ENCODE results near the gene MCM7.
A peak's percentile ranks its signal among the peaks of the same experiment; 100 is the strongest.

Gene MCM7

DNA sequence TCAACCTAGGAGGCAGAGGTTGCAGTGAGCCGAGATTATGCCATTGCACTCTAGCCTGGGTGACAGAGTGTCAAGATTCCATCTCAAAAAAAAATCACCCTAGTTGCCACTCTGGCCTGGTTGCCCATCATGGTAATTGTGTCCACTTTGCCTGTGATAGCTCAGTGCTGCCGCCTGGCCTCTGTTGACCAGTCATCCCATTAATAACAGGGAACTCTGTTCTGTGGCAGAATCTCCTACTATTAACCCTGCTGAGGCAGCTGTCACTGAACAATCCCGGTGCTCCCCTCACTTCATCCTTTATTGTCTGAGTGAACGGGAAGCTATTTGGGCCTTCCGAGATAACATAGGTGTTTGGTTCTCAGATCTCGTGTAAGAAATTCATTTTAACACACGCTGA is 34.2 kb downstream of the MCM7 start:
- DNase-seq, result no peak

- DNase-seq, result no peak
Observed at GRCh38 chr7:100065452-100066186, 35.6 kb downstream of the MCM7 start.

DNA sequence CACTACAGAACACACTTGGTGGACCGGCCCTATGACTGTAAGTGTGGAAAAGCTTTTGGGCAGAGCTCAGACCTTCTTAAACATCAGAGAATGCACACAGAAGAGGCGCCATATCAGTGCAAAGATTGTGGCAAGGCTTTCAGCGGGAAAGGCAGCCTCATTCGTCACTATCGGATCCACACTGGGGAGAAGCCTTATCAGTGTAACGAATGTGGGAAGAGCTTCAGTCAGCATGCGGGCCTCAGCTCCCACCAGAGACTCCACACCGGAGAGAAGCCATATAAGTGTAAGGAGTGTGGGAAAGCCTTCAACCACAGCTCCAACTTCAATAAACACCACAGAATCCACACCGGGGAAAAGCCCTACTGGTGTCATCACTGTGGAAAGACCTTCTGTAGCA is 37.0 kb downstream of the MCM7 start:
- DNase-seq, result no peak

- DNase-seq, result no peak
Observed at GRCh38 chr7:100063376-100063775, 37.8 kb downstream of the MCM7 start.

GRCh38 chr7:100061518-100062193 is 39.5 kb downstream of the MCM7 start:
- DNase-seq, result no peak

DNA sequence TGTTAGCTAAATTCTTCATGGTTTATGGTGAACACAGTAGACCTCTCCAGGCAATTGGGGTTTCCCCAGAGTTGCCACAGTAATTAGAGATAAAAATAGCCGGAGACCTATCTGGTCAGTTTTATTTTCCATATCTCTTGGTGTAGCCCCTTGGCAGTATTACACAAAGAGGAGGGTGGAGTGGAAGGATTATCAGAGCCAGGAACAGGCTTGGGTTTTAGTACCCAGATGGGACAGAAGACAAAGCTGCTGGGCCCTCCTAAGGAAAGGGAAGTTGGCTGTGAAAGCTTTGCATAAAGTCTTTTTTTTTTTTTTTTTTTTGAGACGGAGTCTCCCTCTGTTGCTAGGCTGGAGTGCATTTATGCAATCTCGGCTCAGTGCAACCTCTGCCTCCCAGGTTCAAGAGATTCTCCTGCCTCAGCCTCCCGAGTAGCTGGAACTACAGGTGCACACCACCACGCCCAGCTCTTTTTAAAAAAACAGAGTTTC is 41.9 kb downstream of the MCM7 start:
- DNase-seq, result no peak

DNA sequence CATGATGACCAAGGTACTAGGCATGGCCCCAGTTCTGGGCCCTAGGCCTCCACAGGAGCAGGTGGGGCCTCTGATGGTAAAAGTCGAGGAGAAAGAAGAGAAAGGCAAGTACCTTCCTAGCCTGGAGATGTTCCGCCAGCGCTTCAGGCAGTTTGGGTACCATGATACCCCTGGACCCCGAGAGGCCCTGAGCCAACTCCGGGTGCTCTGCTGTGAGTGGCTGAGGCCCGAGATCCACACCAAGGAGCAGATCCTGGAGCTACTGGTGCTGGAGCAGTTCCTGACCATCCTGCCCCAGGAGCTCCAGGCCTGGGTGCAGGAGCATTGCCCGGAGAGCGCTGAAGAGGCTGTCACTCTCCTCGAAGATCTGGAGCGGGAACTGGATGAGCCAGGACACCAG is 44.2 kb downstream of the MCM7 start:
- DNase-seq, result no peak

GRCh38 chr7:100053215-100053614 is 48.0 kb downstream of the MCM7 start:
- no peak for DNase-seq

GRCh38 chr7:100051611-100052010 is 49.6 kb downstream of the MCM7 start:
- DNase-seq, result no peak

GRCh38 chr7:100049441-100050291 is 51.5 kb downstream of the MCM7 start, which contains the start of gene ZSCAN21:
ZSCAN21 (plus strand) TSS chr7:100049774; CDS start chr7:100057007, 7,233 bp downstream.
- DNase-seq, result peak; percentile 66

GRCh38 chr7:100048680-100049079 is 52.5 kb downstream of the MCM7 start:
- no peak for DNase-seq

- DNase-seq, result no peak
Observed at GRCh38 chr7:100044718-100045117, 56.5 kb downstream of the MCM7 start.

All from effector CD8-positive, alpha-beta T cell (primary cell).